ENCODE data around the gene E2F4. TPM values are rescaled to one million over a fixed set of nuclear protein-coding genes. Genes with fewer than 3 reads are reported as not detected.

Gene E2F4
- total and polyA plus RNA-seq, 2 experiments from 2014 or later = 67.0 to 135 TPM

DNA sequence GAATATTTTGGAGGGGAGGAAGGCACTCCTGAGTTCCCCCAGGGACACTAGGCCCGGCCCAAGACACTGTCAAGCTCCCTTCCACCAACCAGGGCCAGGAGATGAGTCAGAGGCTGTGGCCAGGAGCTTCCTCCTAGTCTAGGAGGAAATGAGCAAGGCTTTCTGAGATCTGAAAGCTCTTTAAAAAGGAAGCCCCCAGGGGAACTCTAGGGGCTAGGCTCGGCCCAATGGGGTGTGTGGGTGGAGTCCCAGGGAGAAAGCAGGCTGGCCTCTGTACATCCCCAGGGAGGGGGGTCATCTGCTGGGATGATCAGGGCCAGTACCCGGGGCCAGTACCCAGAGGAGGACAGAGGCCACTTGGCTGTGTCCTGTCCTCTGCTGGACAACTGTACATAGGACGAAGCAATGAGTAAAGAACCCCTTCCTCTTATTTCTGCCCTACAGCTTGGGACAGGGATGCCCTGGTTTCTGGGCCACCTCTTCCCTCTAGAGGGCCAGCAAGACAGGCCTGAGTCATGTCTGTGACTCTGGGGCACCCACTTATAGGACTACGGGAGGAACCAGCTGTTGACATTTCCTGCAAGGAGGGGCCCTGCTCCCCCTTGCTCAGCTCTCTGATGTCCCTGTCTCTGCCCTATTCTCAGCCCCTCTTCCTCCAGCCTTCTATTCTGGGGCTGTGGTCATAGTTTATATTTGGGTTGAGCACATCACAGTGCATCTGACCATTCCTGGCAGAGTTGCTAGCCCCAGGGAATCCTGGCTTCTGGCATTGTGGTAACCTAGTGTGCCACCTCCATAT lies 52.6 kb downstream of the E2F4 start:
- H3K4me3 ChIP-seq = peak overlapping the region; percentile 89; the same call in 1 of the 2 replicates
- H3K27ac ChIP-seq (ENCODE audit: low read depth) = no peak overlapping the region
- Mint-ChIP-seq H3K36me3 (ENCODE audit: low read depth) (peaks cover 8% of the 10 kb centered on the region), H3K4me3 (peak overlapping the region; percentile 90), H3K9me3 (no peaks in the 10 kb centered on the region; the same call in 2 of the 3 replicates), H3K27me3 (ENCODE audit: insufficient read depth, low read depth, poor library complexity) (peaks cover 25% of the 10 kb centered on the region), H3K4me1 (peaks cover 50% of the 10 kb centered on the region), H3K27ac (peak overlapping the region; percentile 64; the same call in 1 of the 2 replicates)
- H3K79me2 ChIP-seq (replicated peaks; ENCODE audit: insufficient read depth) = peaks cover 36% of the 10 kb centered on the region
- H3F3A ChIP-seq (replicated peaks; ENCODE audit: low read depth) = peaks cover 18% of the 10 kb centered on the region
- H3K27me3 ChIP-seq (ENCODE audit: insufficient read depth) = peaks cover 18% of the 10 kb centered on the region
- H2AFZ ChIP-seq = no peak overlapping the region
- peak overlapping the region; percentile 93; the same call in 1 of the 2 replicates for H3K4me2 ChIP-seq
- TF ChIP-seq STAT1 (IDR thresholded peaks at IDR 0.05; ENCODE audit: unreplicated experiment) (no peak), EZH2 (IDR thresholded peaks at IDR 0.05; ENCODE audit: low read depth, unreplicated experiment) (no peak), ZNF331 (CRISPR knock-in tag; IDR thresholded peaks at IDR 0.05; ENCODE audit: low read depth) (no peak), EZH2phosphoT487 (IDR thresholded peaks at IDR 0.05; ENCODE audit: unreplicated experiment) (no peak), CREB1 (CRISPR knock-in tag; IDR thresholded peaks at IDR 0.05; ENCODE audit: low read depth) (no peak), POLR2AphosphoS5 (IDR thresholded peaks at IDR 0.05; ENCODE audit: low read depth) (no peak), JUNB (IDR thresholded peaks at IDR 0.05; ENCODE audit: unreplicated experiment) (no peak), NANOG (IDR thresholded peaks at IDR 0.05; ENCODE audit: borderline replicate concordance) (no peak), ZNF114 (CRISPR knock-in tag; IDR thresholded peaks at IDR 0.05) (no peak)
- TF ChIP-seq, protein P1, sequence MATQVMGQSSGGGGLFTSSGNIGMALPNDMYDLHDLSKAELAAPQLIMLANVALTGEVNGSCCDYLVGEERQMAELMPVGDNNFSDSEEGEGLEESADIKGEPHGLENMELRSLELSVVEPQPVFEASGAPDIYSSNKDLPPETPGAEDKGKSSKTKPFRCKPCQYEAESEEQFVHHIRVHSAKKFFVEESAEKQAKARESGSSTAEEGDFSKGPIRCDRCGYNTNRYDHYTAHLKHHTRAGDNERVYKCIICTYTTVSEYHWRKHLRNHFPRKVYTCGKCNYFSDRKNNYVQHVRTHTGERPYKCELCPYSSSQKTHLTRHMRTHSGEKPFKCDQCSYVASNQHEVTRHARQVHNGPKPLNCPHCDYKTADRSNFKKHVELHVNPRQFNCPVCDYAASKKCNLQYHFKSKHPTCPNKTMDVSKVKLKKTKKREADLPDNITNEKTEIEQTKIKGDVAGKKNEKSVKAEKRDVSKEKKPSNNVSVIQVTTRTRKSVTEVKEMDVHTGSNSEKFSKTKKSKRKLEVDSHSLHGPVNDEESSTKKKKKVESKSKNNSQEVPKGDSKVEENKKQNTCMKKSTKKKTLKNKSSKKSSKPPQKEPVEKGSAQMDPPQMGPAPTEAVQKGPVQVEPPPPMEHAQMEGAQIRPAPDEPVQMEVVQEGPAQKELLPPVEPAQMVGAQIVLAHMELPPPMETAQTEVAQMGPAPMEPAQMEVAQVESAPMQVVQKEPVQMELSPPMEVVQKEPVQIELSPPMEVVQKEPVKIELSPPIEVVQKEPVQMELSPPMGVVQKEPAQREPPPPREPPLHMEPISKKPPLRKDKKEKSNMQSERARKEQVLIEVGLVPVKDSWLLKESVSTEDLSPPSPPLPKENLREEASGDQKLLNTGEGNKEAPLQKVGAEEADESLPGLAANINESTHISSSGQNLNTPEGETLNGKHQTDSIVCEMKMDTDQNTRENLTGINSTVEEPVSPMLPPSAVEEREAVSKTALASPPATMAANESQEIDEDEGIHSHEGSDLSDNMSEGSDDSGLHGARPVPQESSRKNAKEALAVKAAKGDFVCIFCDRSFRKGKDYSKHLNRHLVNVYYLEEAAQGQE (IDR thresholded peaks at IDR 0.05; ENCODE audit: unreplicated experiment) = no peak
- TF ChIP-seq, protein P2, sequence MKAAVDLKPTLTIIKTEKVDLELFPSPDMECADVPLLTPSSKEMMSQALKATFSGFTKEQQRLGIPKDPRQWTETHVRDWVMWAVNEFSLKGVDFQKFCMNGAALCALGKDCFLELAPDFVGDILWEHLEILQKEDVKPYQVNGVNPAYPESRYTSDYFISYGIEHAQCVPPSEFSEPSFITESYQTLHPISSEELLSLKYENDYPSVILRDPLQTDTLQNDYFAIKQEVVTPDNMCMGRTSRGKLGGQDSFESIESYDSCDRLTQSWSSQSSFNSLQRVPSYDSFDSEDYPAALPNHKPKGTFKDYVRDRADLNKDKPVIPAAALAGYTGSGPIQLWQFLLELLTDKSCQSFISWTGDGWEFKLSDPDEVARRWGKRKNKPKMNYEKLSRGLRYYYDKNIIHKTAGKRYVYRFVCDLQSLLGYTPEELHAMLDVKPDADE (IDR thresholded peaks at IDR 0.05) = no peak
- TF ChIP-seq, protein P3, sequence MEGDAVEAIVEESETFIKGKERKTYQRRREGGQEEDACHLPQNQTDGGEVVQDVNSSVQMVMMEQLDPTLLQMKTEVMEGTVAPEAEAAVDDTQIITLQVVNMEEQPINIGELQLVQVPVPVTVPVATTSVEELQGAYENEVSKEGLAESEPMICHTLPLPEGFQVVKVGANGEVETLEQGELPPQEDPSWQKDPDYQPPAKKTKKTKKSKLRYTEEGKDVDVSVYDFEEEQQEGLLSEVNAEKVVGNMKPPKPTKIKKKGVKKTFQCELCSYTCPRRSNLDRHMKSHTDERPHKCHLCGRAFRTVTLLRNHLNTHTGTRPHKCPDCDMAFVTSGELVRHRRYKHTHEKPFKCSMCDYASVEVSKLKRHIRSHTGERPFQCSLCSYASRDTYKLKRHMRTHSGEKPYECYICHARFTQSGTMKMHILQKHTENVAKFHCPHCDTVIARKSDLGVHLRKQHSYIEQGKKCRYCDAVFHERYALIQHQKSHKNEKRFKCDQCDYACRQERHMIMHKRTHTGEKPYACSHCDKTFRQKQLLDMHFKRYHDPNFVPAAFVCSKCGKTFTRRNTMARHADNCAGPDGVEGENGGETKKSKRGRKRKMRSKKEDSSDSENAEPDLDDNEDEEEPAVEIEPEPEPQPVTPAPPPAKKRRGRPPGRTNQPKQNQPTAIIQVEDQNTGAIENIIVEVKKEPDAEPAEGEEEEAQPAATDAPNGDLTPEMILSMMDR (conservative IDR thresholded peaks at IDR 0.05; ENCODE audit: low read depth in 2 of 2) = no peak
- ATAC-seq (no peak), DNase-seq (ENCODE audit: low spot score) (no peak)
- no peaks in the 10 kb centered on the region for H3K9me2 ChIP-seq (ENCODE audit: insufficient read depth)
- peaks cover 29% of the 10 kb centered on the region for H3K4me1 ChIP-seq (ENCODE audit: insufficient read depth)
- H3K36me3 ChIP-seq (ENCODE audit: insufficient read depth) = no peaks in the 10 kb centered on the region
- no peaks in the 10 kb centered on the region; the same call in 1 of the 2 replicates for H4K20me1 ChIP-seq (replicated peaks; ENCODE audit: insufficient read depth)
